Activated T-helper 2 cell treated with anti-CD3 and anti-CD28 coated beads, Interferon-gamma antibody, Interleukin-2, Interleukin-4, amounts not matched to agents 10 μg/mL and 5 μg/mL and 100 μg/mL, durations not matched to agents 14 hours and 24 hours and 36 hours (primary cell): ENCODE results near the gene ACAP2. TPM values are rescaled to one million over a fixed set of nuclear protein-coding genes. Genes with fewer than 3 reads are reported as not detected.
"Not testable (repeated sequence)": the region's sequence is repeated elsewhere in the genome, so short reads cannot be mapped to it uniquely, and the experiment has no call there.

Source experiments
- DNase-seq: peaks from one replicate; pipeline ENCODE4 v3.0.0; 2021; ENCODE audit warnings: low spot score
- H3K27ac Mint-ChIP-seq: one replicate; pipeline ENCODE4 v1.8.0; 2021; ENCODE audit warnings: mixed read lengths
- H3K27me3 Mint-ChIP-seq: one replicate; pipeline ENCODE4 v1.8.0; 2021; ENCODE audit warnings: low read depth, mixed read lengths
- H3K36me3 Mint-ChIP-seq: one replicate; pipeline ENCODE4 v1.8.0; 2021; ENCODE audit warnings: low read depth, mixed read lengths
- H3K4me1 Mint-ChIP-seq: one replicate; pipeline ENCODE4 v1.8.0; 2021; ENCODE audit warnings: low read depth, mixed read lengths
- H3K4me3 Mint-ChIP-seq: one replicate; pipeline ENCODE4 v1.8.0; 2021; ENCODE audit warnings: low read depth, mild to moderate bottlenecking, moderate library complexity, mixed read lengths
- H3K9me3 Mint-ChIP-seq: one replicate; pipeline ENCODE4 v1.8.0; 2021; ENCODE audit warnings: mixed read lengths
- intact Hi-C: fragments of 100-400 bp; cut with micrococcal nuclease; formaldehyde crosslinking; loops from one replicate; pipeline ENCODE4 v1.15.1; 2023
- total RNA-seq: library from RNA; stranded (reverse); gene quantifications from 2 replicates; pipeline ENCODE4 v1.2.3, GENCODE V29; 2022

ACAP2 gene
- total RNA-seq, 1 donor from 2014 or later, result 49.8 TPM

GRCh38 chr3:195238081-195238571 is 204.7 kb downstream of the ACAP2 start:
- peaks cover 9% of the 10 kb centered on the region for H3K27me3 Mint-ChIP-seq
- H3K9me3 Mint-ChIP-seq, result peaks cover 35% of the 10 kb centered on the region
- peaks cover 15% of the 10 kb centered on the region for H3K36me3 Mint-ChIP-seq
- H3K4me3 Mint-ChIP-seq, result no peak overlapping the region
- no peak overlapping the region for H3K27ac Mint-ChIP-seq
- intact Hi-C loops, result no loop called here
- DNase-seq, result no peak
- peaks cover 3% of the 10 kb centered on the region for H3K4me1 Mint-ChIP-seq

GRCh38 chr3:195236801-195237570 is 205.8 kb downstream of the ACAP2 start:
- Mint-ChIP-seq H3K36me3 (peaks cover 15% of the 10 kb centered on the region), H3K4me1 (no peaks in the 10 kb centered on the region), H3K27me3 (peaks cover 15% of the 10 kb centered on the region), H3K27ac (no peak overlapping the region), H3K4me3 (no peak overlapping the region), H3K9me3 (peaks cover 38% of the 10 kb centered on the region)
- no peak for DNase-seq
- intact Hi-C loops, result no loop called here

- no peak overlapping the region for H3K4me3 Mint-ChIP-seq
- H3K4me1 Mint-ChIP-seq, result no peaks in the 10 kb centered on the region
- no peak for DNase-seq
- intact Hi-C loops, result no loop called here
- peaks cover 15% of the 10 kb centered on the region for H3K27me3 Mint-ChIP-seq
- peaks cover 15% of the 10 kb centered on the region for H3K36me3 Mint-ChIP-seq
- peaks cover 38% of the 10 kb centered on the region for H3K9me3 Mint-ChIP-seq
- no peak overlapping the region for H3K27ac Mint-ChIP-seq
Measured at GRCh38 chr3:195236076-195236798, 206.6 kb downstream of the ACAP2 start.

GRCh38 chr3:195230244-195230643 is 212.6 kb downstream of the ACAP2 start:
- H3K9me3 Mint-ChIP-seq, result peaks cover 15% of the 10 kb centered on the region
- intact Hi-C loops, result no loop called here
- DNase-seq, result no peak
- H3K4me1 Mint-ChIP-seq, result no peaks in the 10 kb centered on the region
- H3K27ac Mint-ChIP-seq, result no peak overlapping the region
- H3K4me3 Mint-ChIP-seq, result no peak overlapping the region
- H3K36me3 Mint-ChIP-seq, result peaks cover 3% of the 10 kb centered on the region
- H3K27me3 Mint-ChIP-seq, result peaks cover 15% of the 10 kb centered on the region

GRCh38 chr3:195228886-195229285 is 213.9 kb downstream of the ACAP2 start:
- H3K9me3 Mint-ChIP-seq, H3K27ac Mint-ChIP-seq, H3K4me1 Mint-ChIP-seq, H3K4me3 Mint-ChIP-seq, intact Hi-C loops, DNase-seq, H3K27me3 Mint-ChIP-seq, H3K36me3 Mint-ChIP-seq: not testable (repeated sequence)

- intact Hi-C loops, result no loop called here
- Mint-ChIP-seq H3K9me3 (peaks cover under 1% of the 10 kb centered on the region), H3K4me1 (no peaks in the 10 kb centered on the region), H3K4me3 (no peak overlapping the region), H3K27ac (no peak overlapping the region), H3K27me3 (peaks cover 5% of the 10 kb centered on the region), H3K36me3 (peaks cover 3% of the 10 kb centered on the region)
- no peak for DNase-seq
Measured at GRCh38 chr3:195227871-195228270, 214.9 kb downstream of the ACAP2 start.

GRCh38 chr3:195226900-195227447 is 215.8 kb downstream of the ACAP2 start:
- no peak overlapping the region for H3K27ac Mint-ChIP-seq
- intact Hi-C loops, result no loop called here
- no peaks in the 10 kb centered on the region for H3K4me1 Mint-ChIP-seq
- no peak overlapping the region for H3K4me3 Mint-ChIP-seq
- no peaks in the 10 kb centered on the region for H3K9me3 Mint-ChIP-seq
- H3K36me3 Mint-ChIP-seq, result peaks cover 3% of the 10 kb centered on the region
- H3K27me3 Mint-ChIP-seq, result no peaks in the 10 kb centered on the region
- DNase-seq, result no peak

- H3K4me3 Mint-ChIP-seq, result no peak overlapping the region
Measured at GRCh38 chr3:195226445-195226844, 216.4 kb downstream of the ACAP2 start.

GRCh38 chr3:195224980-195225580 is 217.7 kb downstream of the ACAP2 start:
- Mint-ChIP-seq H3K4me3 (no peak overlapping the region), H3K27ac (no peak overlapping the region), H3K9me3 (no peaks in the 10 kb centered on the region), H3K36me3 (peaks cover 3% of the 10 kb centered on the region), H3K4me1 (no peaks in the 10 kb centered on the region), H3K27me3 (no peaks in the 10 kb centered on the region)
- intact Hi-C loops, result no loop called here
- DNase-seq, result no peak

More at GRCh38 chr3:195226445-195226844, 216.4 kb downstream of the ACAP2 start:
- no peak for DNase-seq
- Mint-ChIP-seq H3K27ac (no peak overlapping the region), H3K27me3 (no peaks in the 10 kb centered on the region), H3K4me1 (no peaks in the 10 kb centered on the region), H3K9me3 (no peaks in the 10 kb centered on the region), H3K36me3 (peaks cover 3% of the 10 kb centered on the region)
- intact Hi-C loops, result no loop called here

Other genes starting within 250 kb of the ACAP2 start
- 15.8 and 16.1 TPM in 2 replicates for gene XXYLT1, start 171.9 kb downstream of the ACAP2 start, total RNA-seq
- gene PPP1R2, start 100.3 kb upstream of the ACAP2 start, total RNA-seq, result 74.2 and 75.0 TPM in 2 replicates
- gene APOD, start 140.9 kb upstream of the ACAP2 start, total RNA-seq, result 0.87 and 1.3 TPM in 2 replicates